Panc1 (cell line): ENCODE measurements around the gene LSM14B. TPM values are rescaled to one million over a fixed set of nuclear protein-coding genes. Genes with fewer than 3 reads are reported as not detected.
A peak's percentile ranks its signal among the peaks of the same experiment; 100 is the strongest.

Experiments
- ATAC-seq: fragments of 200-7000 bp; cut with Tn5 transposase; 2 replicates; pipeline ENCODE4 v1.9.1; 2020; ENCODE audit warnings: mild to moderate bottlenecking, moderate library complexity
- BruUV-seq: library from RNA; stranded (reverse); fragments of 400-500 nt; replicated peaks from 2 replicates; lab custom pipeline; 2021; lab: Mats Ljungman, UMichigan
- CTCF ChIA-PET: fragments of 300-600 bp; sonication (Branson Sonifier 250); formaldehyde crosslinking; loops from one replicate; lab custom pipeline; 2022; ENCODE audit warnings: antibody characterized with exemption; lab: Charles Lee
- POLR2A ChIA-PET: fragments of 300-600 bp; sonication (Branson Sonifier 250); formaldehyde crosslinking; loops from one replicate; lab custom pipeline; 2022; ENCODE audit warnings: antibody characterized with exemption; lab: Charles Lee
- DNase-seq: peaks from one replicate; pipeline ENCODE4 v3.0.0-alpha.2; 2010; ENCODE audit warnings: low read depth, low spot score
- H3K27ac ChIP-seq: 2 replicates; pipeline ENCODE4 v1.5.1; 2011; ENCODE audit warnings: mild to moderate bottlenecking, low read length, inconsistent platforms
- H3K27me3 ChIP-seq: fragments of 200-500 bp; sonication (Bioruptor generic); 2 replicates; pipeline ENCODE4 v1.6.0; 2014; ENCODE audit warnings: low read length, inconsistent platforms; ENCODE audit not compliant: control insufficient read depth, insufficient read depth
- H3K36me3 ChIP-seq: fragments of 200-500 bp; sonication (Bioruptor generic); 2 replicates; pipeline ENCODE4 v1.5.1; 2014; ENCODE audit warnings: inconsistent platforms, mild to moderate bottlenecking, low read length, moderate library complexity; ENCODE audit not compliant: control insufficient read depth, insufficient read depth
- H3K4me1 ChIP-seq: 2 replicates; pipeline ENCODE4 v1.5.1; 2011; ENCODE audit warnings: inconsistent platforms, mild to moderate bottlenecking, low read length, moderate library complexity; ENCODE audit not compliant: control insufficient read depth, insufficient read depth
- H3K4me3 ChIP-seq, 2 experiments: 2 replicates each; pipeline ENCODE4 v1.5.1; 2011 to 2012; ENCODE audit warnings: low read depth in 2 of 2, low read length in 2 of 2, mild to moderate bottlenecking in 2 of 2, inconsistent platforms in 1 of 2, moderate library complexity in 1 of 2
- H3K9me3 ChIP-seq: fragments of 200-500 bp; sonication (Bioruptor generic); 2 replicates; pipeline ENCODE4 v1.5.1; 2014; ENCODE audit warnings: low read depth, mild to moderate bottlenecking, inconsistent platforms, low read length, moderate library complexity; ENCODE audit not compliant: control insufficient read depth, insufficient read depth
- POLR2AphosphoS5 ChIP-seq: IDR thresholded peaks from 2 replicates; pipeline ENCODE4 v1.6.1; 2012; ENCODE audit warnings: mild to moderate bottlenecking, low read depth, low read length, moderate library complexity
- SIN3A ChIP-seq: IDR thresholded peaks from 2 replicates; pipeline ENCODE4 v1.6.1; 2012; ENCODE audit warnings: low read depth, mild to moderate bottlenecking, low read length, moderate library complexity, borderline replicate concordance; ENCODE audit not compliant: insufficient read depth
- TCF7L2 ChIP-seq: IDR thresholded peaks from 2 replicates; pipeline ENCODE4 v1.6.1; 2011; ENCODE audit warnings: mild to moderate bottlenecking, low read depth, low read length, inconsistent platforms
- in situ Hi-C: cut with HindIII; loops from 2 replicates; pipeline ENCODE4 v1.10.0; 2016; ENCODE audit warnings: low sequenced_read_pairs, low pct_unique_long_range_greater_than_20kb
- intact Hi-C: fragments of 100-400 bp; cut with micrococcal nuclease; formaldehyde crosslinking; loops from one replicate; pipeline ENCODE4 v1.10.0; 2022; ENCODE audit not compliant: unreplicated experiment
- total RNA-seq: library from RNA; stranded (reverse); gene quantifications from one replicate; pipeline ENCODE4 v1.2.1, GENCODE V29; 2021; ENCODE audit not compliant: unreplicated experiment
- TF ChIP-seq, protein P1 (sequence below): fragments of 450-650 bp; IDR thresholded peaks from 2 replicates; pipeline ENCODE4 v1.5.1; 2017; ENCODE audit warnings: mild to moderate bottlenecking
- TF ChIP-seq, protein P2 (sequence below), 2 experiments: IDR thresholded peaks; 2 replicates each; pipeline ENCODE4 v1.6.1; 2011 to 2012; ENCODE audit warnings: low read depth in 2 of 2, control low read depth in 1 of 2, low read length in 1 of 2, mild to moderate bottlenecking in 1 of 2, moderate library complexity in 1 of 2; ENCODE audit not compliant: insufficient read depth in 1 of 2

LSM14B gene
- total RNA-seq, 1 experiment from 2014 or later: 52.2 TPM

DNA sequence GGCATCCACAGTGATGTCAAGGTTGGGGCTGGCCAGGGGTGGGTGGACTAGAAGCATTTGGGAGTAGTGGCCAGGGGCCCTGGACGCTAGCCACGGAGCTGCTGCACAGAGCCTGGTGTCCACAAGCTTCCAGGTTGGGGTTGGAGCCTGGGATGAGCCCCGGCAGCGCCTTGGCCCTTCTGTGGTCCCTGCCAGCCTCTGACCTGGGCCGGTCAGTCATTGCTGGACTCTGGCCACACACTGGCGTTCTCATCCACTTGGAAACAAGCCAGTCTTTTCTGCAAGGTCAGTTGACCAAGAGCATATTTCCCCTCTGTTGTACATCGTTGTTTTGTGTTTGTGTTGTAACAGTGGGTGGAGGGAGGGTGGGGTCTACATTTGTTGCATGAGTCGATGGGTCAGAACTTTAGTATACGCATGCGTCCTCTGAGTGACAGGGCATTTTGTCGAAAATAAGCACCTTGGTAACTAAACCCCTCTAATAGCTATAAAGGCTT, 12.5 kb downstream of the LSM14B start:
- BruUV-seq: TSS peak; percentile 45
- H3K9me3 ChIP-seq: no peaks in the 10 kb centered on the region
- DNase-seq: no peak
- in situ Hi-C loops (no loop called here), intact Hi-C loops (loop anchor here (5.0 kb wide), 1 partner anchor 67 kb away; the partner anchor contains the start of gene TAF4)
- H3K4me3 ChIP-seq: no peak overlapping the region
- 0 out of 2 replicates have a peak, but pooled peaks have one; percentile 8 for ATAC-seq
- H3K27me3 ChIP-seq: no peaks in the 10 kb centered on the region
- ChIA-PET POLR2A (interaction anchor here (0.6 kb wide), 1 partner anchor 13 kb away, joined by 5 read pairs; the partner anchor contains the start of gene LSM14B), CTCF (no interaction called here)
- H3K4me1 ChIP-seq: no peaks in the 10 kb centered on the region; the same call in 1 of the 2 replicates
- H3K27ac ChIP-seq: no peak overlapping the region
- peaks cover 42% of the 10 kb centered on the region for H3K36me3 ChIP-seq
- TF ChIP-seq, protein P1, sequence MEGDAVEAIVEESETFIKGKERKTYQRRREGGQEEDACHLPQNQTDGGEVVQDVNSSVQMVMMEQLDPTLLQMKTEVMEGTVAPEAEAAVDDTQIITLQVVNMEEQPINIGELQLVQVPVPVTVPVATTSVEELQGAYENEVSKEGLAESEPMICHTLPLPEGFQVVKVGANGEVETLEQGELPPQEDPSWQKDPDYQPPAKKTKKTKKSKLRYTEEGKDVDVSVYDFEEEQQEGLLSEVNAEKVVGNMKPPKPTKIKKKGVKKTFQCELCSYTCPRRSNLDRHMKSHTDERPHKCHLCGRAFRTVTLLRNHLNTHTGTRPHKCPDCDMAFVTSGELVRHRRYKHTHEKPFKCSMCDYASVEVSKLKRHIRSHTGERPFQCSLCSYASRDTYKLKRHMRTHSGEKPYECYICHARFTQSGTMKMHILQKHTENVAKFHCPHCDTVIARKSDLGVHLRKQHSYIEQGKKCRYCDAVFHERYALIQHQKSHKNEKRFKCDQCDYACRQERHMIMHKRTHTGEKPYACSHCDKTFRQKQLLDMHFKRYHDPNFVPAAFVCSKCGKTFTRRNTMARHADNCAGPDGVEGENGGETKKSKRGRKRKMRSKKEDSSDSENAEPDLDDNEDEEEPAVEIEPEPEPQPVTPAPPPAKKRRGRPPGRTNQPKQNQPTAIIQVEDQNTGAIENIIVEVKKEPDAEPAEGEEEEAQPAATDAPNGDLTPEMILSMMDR: no peak
- TF ChIP-seq POLR2AphosphoS5: peak; percentile 41; the same call in 1 of the 2 replicates
- no peak for TF ChIP-seq TCF7L2
- TF ChIP-seq SIN3A: no peak
- TF ChIP-seq, protein P2, sequence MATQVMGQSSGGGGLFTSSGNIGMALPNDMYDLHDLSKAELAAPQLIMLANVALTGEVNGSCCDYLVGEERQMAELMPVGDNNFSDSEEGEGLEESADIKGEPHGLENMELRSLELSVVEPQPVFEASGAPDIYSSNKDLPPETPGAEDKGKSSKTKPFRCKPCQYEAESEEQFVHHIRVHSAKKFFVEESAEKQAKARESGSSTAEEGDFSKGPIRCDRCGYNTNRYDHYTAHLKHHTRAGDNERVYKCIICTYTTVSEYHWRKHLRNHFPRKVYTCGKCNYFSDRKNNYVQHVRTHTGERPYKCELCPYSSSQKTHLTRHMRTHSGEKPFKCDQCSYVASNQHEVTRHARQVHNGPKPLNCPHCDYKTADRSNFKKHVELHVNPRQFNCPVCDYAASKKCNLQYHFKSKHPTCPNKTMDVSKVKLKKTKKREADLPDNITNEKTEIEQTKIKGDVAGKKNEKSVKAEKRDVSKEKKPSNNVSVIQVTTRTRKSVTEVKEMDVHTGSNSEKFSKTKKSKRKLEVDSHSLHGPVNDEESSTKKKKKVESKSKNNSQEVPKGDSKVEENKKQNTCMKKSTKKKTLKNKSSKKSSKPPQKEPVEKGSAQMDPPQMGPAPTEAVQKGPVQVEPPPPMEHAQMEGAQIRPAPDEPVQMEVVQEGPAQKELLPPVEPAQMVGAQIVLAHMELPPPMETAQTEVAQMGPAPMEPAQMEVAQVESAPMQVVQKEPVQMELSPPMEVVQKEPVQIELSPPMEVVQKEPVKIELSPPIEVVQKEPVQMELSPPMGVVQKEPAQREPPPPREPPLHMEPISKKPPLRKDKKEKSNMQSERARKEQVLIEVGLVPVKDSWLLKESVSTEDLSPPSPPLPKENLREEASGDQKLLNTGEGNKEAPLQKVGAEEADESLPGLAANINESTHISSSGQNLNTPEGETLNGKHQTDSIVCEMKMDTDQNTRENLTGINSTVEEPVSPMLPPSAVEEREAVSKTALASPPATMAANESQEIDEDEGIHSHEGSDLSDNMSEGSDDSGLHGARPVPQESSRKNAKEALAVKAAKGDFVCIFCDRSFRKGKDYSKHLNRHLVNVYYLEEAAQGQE (IDR thresholded peaks at IDR 0.05; ENCODE audit: insufficient read depth in 1 of 2, low read depth in 2 of 2, low read length in 1 of 2): no peak

DNA sequence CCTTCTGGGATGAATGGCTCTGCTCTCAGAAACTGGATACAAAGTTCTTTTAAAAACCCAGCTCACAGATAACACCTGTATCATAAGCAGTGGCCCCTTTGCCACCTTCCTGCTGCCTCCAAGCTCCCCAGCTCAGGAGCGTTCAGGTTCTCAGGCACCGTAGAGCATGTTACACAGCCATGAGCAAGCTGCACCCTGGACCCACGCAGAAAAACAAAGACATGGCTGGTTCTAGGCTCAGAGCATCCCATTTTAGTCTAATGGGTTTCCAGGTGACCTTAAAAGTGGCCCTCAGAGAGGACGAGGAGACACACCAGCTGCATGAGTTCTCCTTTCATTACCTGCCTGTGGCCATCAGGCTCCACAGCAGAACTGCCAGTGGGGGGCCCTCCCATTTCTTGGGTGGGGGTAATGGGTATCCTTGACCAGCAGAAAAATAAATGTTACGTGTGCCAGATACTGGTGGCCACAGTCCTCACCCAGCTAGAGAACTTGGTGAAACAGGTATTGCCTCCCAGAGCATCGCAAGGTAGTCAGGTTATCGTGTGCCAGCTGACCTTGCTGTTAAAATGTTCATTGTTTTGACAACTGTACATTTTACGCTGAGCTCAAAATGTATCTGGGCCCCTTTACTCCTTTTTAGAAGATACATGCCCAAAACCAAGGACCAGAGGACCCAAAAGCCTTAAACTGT, 13.4 kb downstream of the LSM14B start:
- TF ChIP-seq, protein P1: no peak
- TF ChIP-seq, protein P2 (IDR thresholded peaks at IDR 0.05; ENCODE audit: insufficient read depth in 1 of 2, low read depth in 2 of 2, low read length in 1 of 2): no peak
- TF ChIP-seq SIN3A (no peak), POLR2AphosphoS5 (no peak), TCF7L2 (no peak)
- CTCF ChIA-PET: interaction anchor here (0.7 to 1.3 kb wide), 3 partner anchors 8 to 125 kb away, joined by 3 to 7 read pairs (median 3); no protein-coding TSS in a partner anchor

More for the DNA sequence above, 13.4 kb downstream of the LSM14B start:
- in situ Hi-C loops: no loop called here
- ATAC-seq: no peak
- intact Hi-C loops: loop anchor here (2.0 to 5.0 kb wide), 2 partner anchors 68 to 125 kb away; partner anchors contain the start of gene TAF4
- DNase-seq: no peak
- POLR2A ChIA-PET: no interaction called here
- H3K9me3 ChIP-seq: no peaks in the 10 kb centered on the region
- no TSS peak for BruUV-seq
- peaks cover 48% of the 10 kb centered on the region for H3K36me3 ChIP-seq
- no peaks in the 10 kb centered on the region for H3K27me3 ChIP-seq
- no peak overlapping the region for H3K27ac ChIP-seq
- peaks cover 2% of the 10 kb centered on the region; the same call in 1 of the 2 replicates for H3K4me1 ChIP-seq
- H3K4me3 ChIP-seq: no peak overlapping the region
